ENCODE data around the gene EVA1B.

EVA1B gene

DNA sequence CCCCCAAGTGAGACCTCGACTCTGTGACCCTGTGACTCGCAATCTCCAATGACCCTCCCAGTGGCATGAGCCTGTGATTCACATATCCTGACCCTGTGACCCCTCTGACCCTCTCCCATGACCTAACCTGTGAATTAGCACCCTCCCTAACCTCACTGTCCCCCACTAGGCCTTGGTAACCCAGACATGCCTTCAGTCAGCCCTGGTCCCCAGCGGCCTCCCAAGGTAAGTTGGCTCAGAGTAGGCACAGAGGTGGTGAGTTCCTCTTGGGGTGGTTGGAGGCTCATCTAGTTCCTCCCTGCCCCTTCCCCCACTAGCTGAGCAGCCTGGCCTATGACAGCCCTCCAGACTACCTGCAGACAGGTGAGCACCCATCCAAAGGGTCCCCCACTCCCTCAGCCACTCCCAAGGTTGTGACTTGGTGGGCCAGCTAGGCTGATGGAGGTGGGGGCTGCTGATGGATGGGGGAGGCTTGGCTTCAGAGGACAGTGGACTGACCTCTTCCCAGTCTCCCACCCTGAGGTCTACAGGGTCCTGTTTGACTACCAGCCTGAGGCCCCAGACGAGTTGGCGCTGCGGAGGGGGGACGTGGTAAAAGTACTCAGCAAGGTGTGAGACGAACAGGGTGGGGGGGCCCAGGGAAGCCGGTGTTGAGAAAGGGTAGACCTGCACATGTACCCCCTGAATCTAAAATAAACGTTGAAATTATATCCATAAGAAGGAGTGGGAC lies 15.7 kb downstream of the EVA1B start:
- no peak for DNase-seq

DNA sequence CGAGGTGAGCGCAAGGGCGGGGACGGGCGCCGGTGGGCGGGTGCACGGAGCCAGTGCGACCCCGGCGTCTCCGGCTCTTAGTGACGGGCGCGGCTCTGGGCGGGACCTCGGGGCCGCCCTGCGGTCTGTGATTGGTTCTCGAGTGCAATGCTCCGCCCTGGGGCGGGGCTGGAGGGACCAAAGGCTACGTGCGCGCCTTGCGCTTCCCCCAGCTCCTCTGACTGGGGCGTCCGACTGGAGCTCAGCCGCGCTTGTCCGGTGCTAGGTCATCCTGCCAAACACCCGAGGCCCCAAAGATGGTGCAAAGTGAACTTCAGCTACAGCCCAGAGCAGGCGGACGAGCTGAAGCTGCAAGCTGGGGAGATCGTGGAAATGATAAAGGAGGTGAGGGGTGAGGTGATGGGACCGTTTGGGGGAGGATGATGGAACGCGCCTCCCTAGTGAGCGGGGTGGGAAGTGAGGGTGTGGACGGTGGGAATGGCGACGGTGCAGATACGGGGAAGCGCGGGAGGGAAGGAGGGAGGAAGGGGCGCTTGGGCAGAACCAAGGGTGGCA lies 16.5 kb downstream of the EVA1B start:
- DNase-seq = peak; percentile 70

DNA sequence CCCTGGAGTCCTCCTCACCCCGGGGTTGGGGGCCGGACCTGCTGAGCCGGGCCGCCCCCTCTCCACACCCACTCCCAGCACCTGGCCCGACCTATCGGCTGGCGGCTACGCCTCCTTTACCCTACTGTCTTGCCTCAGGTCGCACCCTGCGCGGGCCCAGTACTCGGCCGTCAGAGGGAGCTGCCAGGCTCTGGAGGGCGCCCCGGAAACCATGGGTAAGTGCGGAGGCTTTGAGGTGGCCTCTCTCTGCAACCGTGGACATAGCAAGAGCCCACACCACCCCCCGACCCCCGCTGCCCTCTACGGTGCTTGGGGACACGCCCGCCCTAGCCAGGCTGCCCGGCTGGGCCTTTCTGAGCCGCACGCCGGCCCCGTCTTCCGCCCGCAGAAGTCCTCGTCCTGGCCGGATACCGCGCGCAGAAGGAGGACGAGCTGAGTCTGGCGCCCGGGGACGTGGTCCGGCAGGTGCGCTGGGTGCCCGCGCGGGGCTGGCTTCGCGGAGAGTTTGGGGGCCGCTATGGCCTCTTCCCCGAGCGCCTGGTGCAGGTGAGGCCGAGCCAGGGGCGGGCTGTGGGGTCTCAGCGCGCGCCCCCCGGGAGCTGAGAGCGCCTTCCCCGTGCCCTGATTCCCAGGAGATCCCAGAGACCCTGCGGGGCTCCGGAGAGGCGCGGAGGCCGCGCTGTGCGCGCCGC lies 17.1 kb downstream of the EVA1B start, which contains the start of gene SH3D21:
TSS of gene SH3D21 (plus strand) at position 159 of the 692 bp plus-strand sequence. CDS start at position 212, 53 bp downstream.
- DNase-seq = no peak

DNA sequence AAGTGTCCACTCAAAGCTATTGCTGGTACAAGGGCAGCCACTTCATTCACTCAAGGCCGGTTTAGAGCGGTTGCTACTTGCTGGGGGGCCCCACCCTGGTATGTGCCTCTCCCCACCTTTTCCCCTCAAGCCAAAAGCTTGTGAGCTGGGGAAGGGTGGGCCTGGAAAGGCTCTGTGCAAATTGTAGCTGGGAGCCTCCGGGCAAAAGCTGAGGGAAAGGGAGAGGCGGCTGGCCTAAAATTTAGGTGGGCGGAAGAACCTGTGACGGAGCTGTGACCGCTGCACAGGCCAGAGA lies 17.6 kb downstream of the EVA1B start:
- no peak for DNase-seq

DNA sequence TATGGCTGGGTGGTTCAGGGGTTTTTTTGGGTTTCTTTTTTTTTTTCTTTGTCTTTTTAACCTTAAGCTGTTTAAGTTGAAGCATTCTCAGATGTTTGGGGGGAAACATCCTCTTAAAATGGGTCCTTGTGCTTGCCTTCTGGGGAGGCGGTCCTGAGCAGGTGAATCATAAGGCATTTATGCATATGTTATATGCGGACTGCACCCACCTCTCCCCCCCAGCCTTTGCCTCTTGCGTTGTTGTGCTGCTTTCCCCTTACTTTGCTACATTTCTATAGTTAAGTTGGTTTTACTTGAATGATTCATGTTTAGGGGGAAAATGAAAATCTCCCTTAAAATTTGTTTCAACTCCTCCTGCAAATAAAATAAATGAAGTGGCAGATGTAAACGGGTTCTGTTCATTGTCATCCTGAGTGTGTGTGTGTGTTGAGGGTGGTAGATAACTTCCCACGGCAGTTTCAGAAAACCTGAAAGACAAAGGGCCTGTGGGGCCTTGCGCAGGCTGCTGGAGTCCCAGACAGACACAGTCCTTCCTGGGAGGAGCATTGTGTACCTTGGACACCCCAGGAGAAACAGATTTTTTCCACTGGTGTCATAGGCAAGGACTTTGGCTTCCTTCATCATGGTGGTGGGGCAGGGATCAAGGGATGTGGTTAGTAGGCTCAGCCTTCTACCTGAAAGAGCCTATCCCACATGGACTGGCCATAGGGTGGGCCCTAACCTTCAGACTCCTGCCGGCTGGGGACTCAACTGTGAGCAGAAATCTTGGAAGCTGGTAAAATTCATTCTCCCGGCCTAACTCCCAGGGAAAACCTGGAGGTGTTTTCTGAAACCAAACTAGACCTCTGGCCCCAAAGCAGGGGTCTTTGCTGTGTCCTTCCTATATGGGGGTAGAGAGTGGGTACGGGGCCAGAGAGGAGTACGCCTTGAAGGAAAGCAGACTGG lies 18.2 kb downstream of the EVA1B start:
- DNase-seq = no peak

DNA sequence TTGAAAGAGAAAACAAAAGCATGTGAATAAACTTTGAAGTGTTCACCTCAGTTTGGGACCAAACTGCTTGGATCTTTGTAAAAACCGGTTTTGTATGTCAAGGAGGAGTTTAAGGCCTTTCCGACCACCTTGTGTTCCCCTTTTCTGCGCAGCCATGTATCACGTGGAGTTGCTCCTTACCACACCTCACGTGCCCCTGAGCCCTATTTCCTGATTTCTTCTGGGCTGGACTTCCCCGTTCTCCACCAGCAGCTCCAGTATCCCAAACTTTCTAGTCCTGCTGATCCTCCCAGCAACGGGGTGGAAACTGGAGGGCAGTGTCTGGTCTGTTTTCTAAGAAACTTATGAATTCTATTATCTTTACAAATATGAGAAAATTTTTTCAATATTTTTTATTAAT lies 18.9 kb downstream of the EVA1B start:
- no peak for DNase-seq

DNA sequence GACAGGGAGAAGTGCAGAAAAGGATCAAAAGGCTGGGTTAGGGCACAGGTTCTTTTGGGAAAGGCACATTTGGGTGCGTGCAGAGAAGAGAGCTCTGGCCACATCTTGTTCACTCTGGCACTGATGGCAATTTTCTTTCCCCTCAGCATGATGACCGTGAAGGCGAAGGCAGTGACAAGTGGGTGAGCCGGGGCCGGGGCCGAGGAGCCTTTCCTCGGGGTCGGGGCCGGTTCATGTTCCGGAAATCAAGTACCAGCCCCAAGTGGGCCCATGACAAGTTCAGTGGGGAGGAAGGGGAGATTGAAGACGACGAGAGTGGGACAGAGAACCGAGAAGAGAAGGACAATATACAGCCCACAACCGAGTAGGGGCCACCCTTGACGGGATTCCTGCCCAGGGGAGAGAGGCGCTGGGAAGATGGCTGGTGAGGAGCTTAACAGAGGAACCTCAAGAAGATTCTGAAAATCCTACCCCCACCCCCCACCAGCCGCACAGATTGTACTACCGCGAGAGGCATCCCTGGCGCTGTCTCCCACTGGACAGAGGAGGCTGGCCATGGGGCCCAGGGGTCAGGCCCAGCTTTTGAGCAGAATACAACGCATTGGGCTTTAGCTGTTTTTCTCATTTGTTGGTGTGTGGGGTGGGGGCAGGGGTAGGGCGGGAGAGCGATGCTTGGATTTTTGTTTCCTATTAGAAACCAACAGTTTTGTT lies 19.6 kb downstream of the EVA1B start:
- DNase-seq = no peak

DNA sequence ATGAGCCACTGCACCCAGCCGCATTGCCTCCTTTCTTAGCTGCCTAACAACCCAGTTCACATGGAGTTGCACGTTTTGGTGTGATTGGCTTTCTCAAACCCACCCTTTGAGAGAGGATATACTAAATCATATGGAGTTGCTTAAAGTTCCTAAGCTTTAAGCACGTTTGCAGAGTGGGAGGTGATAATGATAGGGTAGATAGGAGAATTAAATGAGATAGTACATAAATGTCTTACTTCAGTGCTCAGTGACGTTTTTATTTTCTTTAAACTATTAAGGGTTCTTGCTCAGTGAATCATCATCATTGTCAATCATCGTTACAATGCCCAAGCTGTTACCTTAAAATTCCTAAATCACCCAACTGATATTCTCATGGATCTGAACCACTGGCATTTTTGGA lies 20.2 kb downstream of the EVA1B start:
- no peak for DNase-seq

DNA sequence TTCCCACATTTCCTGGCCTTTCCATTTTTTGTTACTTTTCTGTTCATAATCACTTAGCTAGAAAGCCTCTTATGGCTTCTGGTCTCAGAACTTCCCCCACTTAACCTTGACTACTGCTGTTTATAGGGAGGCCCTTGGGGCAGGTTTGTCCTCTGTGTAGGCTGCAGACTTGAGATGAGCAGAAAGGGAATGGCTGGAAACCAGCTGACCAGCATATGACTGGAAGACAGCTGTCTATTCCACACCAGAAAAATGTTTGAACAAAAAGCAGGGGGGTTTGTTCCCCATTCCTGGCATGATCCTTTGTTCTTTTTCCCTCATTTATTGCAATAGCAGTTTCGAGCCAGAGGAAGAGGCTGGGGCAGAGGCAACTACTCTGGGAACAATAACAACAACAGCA lies 22.2 kb downstream of the EVA1B start:
- no peak for DNase-seq

DNA sequence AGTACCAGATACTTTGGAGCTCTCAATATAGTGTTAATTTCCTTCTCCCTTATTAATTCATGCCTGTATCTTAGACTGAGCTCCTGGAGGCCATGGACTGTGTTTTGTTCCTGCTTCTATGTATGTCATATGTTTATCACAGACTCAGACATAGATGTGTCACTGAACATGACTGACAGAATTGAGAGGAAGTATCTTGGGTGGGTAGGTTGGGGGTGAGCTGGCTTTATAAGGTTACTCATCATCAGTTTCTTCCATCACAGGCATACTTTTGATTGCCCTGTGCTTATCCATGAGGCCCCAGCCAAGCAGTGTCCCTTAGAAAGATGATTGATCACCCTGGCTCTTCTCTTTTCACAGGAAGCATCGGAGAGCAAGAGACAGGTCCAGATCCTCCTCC lies 22.9 kb downstream of the EVA1B start:
- DNase-seq = no peak

DNA sequence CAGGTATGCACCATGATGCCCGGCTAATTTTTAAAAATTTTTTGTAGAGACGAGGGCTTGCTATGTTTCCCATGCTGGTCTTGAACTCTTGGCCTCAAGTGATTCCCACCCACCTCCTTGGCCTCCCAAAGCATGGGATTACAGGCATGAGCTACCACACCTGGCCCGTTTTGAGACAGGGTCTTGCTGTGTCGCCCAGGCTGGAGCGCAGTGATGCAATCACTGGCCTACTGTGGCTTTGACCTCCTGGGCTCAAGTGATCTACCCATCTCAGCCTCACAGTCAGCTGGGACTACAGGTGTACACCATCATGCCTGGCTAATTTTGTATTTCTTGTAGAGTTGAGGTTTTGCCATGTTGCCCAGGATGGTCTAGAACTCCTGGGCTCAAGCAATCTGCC lies 24.8 kb downstream of the EVA1B start:
- no peak for DNase-seq

DNA sequence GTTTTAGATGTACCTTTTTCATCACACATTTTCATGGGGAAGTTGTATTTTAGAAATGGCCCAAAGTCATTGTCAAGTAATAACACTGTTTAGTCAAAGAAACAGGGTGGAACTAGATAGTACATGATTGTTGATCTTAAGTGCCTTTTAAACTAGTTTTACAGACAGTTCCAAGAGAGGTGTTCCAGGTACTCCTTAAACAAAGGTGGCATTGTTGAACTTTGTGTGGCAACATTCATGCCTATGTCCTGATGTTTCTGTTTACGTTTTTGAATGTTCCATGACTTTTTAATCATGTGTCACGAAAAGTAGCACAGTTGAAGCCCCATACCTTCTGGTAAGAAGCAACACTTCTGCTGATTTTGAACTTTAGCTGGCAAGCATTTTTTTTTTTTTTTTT lies 26.4 kb downstream of the EVA1B start:
- no peak for DNase-seq

DNA sequence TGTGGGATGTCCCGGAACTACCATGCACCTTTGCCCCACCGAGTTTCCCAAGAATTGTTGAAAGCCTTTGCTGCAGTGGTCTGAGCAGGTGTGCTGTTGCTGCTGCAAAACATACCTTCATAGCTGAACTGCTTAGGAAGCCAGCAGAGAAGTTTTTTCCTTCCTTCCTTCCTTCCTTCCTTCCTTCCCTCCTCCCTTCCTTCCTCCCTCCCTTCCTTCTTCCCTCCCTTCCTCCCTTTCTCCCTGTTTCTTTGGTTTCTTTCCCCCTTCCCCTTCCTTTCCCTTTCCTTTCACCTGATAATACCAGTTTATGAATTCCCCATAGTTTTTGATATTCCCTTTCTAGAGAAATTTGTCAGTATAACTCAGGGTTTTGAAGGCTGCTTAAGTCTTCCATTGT lies 28.1 kb downstream of the EVA1B start:
- DNase-seq = no peak

DNA sequence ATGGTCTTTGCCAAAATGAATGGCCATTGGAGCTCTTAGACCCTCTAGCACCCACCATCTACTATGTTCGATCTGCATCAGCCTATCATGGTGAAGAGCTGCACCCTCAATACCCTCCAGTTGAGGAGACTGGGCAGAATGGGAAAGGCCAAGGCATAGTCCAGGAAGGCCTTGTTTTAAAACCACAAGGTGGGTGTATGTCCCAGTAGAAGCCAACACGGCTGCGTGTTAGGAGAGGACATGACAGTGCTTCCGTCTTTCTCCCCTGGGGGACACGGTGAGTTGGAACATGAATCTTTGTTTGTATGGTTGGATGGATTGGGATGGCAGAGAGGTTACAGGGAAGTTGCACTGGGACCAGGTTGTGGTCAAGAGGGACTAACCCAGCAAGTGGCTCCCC lies 35.9 kb downstream of the EVA1B start:
- DNase-seq = no peak

DNA sequence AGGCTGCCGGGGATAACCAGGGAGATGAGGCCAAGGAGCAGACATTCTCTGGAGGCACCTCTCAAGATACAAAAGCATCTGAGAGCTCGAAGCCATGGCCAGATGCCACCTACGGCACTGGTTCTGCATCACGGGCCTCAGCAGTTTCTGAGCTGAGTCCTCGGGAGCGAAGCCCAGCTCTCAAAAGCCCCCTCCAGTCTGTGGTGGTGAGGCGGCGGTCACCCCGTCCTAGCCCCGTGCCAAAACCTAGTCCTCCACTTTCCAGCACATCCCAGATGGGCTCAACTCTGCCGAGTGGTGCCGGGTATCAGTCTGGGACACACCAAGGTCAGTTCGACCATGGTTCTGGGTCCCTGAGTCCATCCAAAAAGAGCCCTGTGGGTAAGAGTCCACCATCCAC lies 36.6 kb downstream of the EVA1B start:
- DNase-seq = no peak

DNA sequence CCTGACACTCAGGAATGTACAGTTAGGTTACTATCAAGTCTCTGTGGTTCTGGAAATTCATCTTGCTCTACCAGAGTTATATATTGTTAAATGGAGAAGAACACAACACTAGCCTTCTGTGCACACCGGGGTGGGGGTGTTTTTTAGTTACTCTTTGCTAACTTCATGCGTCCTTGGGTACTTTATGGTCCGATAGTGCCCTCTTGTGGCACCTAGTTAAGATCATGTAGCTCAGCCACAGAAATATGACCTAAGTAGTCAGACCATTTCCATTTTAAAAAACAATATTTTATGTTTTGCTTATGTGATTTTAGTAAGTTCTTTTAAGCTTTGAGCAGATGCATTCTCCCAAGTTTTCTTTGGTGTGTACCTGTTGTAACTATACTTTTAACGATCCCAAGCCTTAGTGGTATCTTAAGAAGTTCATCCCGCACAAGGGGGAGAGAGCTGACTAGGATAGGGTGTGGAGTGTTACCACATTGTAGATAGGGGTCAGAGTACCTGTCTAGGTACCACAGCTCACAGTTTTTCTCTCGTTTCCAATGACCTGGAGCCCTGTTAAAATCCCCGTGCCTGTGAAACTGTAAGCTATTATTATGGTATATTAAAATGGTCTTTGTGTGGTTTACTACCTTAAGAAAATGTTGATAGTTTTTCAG lies 37.9 kb downstream of the EVA1B start:
- DNase-seq = peak; percentile 20

DNA sequence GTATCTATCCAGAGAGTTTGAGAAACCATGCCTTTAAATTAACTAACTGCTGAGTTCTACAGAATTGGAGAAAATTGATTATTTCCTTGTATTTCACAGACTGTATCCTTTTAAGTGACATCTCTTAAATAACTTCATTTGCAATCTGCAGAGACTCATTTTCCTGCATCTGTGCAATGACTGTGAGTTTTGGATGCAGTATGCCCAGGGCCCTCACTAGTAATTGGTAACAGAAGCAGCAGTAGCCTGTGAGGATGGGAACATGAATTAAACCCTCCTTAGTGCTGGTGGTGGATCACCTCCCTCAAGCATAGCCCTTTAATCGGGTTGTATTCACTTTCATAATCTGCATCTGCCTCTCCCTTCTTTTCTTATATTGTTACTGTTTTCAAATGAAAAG lies 38.9 kb downstream of the EVA1B start:
- DNase-seq = no peak

DNA sequence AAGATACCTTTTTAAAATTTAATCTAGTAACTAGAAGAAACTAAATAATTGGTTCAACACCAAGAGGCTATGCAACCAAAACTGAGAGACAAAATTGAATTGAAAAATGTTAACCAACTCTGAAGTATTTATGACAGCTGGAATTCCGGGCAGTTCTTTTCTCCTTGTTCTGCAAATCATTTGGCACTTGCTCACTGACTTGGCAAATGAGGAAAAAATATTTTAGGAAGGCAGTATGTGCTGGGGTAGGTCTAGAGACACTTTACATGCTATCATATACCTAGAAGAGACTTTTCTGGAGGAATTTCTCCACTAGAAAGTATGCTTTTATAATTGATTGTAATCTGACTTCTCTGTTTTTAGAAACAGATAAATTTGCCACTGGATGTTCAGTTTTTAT lies 39.4 kb downstream of the EVA1B start:
- DNase-seq = no peak

DNA sequence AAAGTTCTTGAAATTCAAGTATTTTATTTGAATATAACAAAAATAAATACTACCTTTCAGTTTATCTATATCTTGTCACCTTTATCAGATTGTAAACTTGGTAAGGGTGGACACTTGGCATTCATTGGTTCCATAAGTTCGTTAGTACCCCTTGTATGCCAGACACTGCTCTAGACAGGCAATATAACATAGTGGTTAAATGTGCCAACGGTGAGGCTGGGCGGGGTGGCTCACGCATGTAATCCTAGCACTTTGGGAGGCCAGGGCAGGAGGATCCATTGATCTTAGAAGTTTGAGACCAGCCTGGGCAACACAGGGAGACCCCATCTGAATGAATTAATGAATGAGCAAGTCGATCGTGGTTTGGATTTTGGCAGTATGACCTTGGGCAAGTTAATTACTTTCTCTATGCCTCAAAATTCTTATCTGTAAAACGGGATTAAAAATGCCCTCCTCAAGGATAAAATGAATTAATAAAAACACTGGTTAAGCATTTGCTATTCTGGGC lies 43.6 kb downstream of the EVA1B start:
- no peak for DNase-seq

DNA sequence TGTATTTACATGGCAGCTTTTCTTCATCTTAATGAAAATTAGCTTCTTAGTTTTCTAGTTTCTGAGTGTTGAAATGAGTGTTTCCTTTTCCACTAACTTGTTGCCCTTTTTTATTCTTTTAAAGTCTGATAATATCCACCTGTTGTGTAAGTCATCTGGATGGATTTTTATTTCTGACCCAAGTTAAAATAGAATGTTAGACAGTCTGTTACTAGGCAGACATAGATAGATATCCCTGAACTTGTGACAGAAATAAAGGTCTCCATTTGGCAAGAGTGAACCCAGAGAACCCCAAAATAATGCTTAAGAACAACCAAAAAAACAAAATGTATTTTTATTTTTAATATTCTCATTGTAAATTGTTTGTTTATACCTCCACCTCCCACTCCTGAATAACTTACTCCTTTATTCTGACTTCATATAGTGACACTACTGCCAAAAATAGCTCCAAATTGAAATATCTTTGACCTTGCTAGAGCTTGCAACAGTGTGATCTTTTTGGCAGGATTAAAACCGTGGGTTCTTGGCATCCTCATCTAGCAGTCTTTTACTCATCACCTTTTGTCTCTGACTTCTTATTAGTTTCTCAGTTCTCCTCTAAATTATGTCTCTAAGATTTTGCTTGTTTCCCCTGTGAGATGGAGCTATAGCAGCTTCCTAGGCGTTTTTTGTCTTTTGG lies 44.2 kb downstream of the EVA1B start:
- no peak for DNase-seq

DNA sequence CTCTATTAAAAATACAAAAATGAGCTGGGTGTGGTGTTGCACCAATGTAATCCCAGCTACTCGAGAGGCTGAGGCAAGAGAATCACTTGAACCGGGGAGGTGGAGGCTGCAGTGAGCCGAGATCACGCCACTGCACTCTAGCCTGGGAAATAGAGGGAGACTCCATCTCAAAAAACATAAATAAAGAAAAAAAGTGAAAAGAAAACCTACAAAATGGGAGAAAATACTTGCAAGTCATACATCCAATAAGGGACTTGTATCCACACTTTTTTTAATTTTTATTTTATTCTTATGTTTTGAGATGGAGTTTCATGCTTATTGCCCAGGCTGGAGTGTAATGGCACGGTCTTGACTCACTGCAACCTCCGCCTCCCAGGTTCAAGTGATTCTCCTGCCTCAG lies 46.8 kb downstream of the EVA1B start:
- no peak for DNase-seq

Data from NCI-H1417 treated with DMSO at 0.1 percent for 48 hours (cell line).